ENCODE measurements around the gene TMEM266. TPM values are rescaled to one million over a fixed set of nuclear protein-coding genes. Genes with fewer than 3 reads are reported as not detected.
"Not testable (repeated sequence)": the region's sequence is repeated elsewhere in the genome, so short reads cannot be mapped to it uniquely, and the experiment has no call there.

The TMEM266 gene, protein sequence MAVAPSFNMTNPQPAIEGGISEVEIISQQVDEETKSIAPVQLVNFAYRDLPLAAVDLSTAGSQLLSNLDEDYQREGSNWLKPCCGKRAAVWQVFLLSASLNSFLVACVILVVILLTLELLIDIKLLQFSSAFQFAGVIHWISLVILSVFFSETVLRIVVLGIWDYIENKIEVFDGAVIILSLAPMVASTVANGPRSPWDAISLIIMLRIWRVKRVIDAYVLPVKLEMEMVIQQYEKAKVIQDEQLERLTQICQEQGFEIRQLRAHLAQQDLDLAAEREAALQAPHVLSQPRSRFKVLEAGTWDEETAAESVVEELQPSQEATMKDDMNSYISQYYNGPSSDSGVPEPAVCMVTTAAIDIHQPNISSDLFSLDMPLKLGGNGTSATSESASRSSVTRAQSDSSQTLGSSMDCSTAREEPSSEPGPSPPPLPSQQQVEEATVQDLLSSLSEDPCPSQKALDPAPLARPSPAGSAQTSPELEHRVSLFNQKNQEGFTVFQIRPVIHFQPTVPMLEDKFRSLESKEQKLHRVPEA
- total RNA-seq, result not detected

DNA sequence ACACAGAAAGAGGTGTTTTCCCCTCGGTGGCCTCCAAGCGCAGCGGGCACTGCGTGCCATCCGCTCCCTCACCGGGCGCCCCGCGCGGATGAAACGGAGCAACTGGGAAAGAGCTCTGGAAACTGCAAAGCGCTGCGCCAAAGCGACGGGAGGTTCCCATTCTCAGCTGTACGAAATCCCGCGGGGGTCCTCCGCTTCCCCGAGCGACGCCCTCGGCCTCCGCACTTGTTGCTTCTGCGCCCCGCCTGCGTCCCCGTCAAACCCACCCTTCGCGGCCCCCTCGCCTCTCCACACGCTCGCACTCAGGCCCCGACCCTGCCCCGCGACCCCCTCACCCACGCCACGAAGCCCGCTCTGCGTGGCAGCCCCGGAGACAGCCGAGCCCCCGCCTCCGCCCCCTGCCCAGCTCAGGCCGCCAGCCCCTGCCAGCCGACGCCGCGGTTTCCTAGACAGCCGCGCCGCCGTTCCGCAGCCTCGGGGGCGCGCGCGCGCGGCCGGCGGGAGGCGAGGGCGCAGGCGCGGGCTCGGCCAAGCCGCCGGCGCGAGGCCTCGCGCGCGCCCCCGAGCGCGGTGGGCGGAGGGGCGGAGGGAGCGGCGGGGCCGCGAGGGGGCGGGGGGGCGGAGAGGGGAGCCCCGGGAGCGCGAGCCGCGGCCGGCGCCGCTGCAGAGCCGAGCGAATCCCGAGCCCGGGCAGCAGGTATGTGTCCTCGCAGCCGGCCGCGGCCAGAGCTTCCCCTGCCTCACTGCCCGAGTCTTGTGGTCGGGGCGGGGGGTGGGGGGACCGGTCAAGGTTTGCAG, at the start of gene TMEM266:
Gene TMEM266 (plus strand): TSS at position 666 of the 798 bp plus-strand sequence. CDS start 74,279 bp downstream, outside the sequence.
- Histone ChIP-seq H3K27me3 (ENCODE audit: insufficient read depth, low read length) (peaks cover 53% of the 10 kb centered on the region), H3K4me1 (ENCODE audit: insufficient read depth, low read length) (peaks cover 31% of the 10 kb centered on the region), H3K9me3 (ENCODE audit: low read depth, low read length) (no peaks in the 10 kb centered on the region), H3K4me3 (ENCODE audit: low read length) (peak within 1 kb of the TSS; percentile 37)

DNA sequence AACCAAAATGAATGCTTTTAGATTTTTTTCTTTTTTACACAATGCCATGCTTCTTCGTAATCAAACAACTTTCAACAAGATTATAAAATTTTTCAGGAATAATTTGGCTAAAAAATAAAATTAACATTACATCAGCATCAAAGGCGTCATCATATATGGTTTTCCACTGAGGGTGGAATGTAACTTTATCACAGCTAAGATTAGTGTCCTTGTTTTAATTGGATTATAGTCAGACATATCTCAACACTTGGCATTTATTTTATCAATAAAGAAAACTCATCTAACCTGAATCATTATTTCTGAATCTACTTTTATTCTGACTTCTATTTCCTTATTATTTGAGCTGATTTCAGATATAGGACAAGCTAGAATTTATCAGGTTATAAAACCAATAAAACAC, 49.2 kb upstream of the TMEM266 start:
- H3K9me3 ChIP-seq (ENCODE audit: low read depth, low read length), result no peaks in the 10 kb centered on the region
- H3K4me1 ChIP-seq (ENCODE audit: insufficient read depth, low read length), result peaks cover 17% of the 10 kb centered on the region
- H3K27me3 ChIP-seq (ENCODE audit: insufficient read depth, low read length), result peaks cover 6% of the 10 kb centered on the region
- H3K4me3 ChIP-seq (ENCODE audit: low read length), result no peak overlapping the region

DNA sequence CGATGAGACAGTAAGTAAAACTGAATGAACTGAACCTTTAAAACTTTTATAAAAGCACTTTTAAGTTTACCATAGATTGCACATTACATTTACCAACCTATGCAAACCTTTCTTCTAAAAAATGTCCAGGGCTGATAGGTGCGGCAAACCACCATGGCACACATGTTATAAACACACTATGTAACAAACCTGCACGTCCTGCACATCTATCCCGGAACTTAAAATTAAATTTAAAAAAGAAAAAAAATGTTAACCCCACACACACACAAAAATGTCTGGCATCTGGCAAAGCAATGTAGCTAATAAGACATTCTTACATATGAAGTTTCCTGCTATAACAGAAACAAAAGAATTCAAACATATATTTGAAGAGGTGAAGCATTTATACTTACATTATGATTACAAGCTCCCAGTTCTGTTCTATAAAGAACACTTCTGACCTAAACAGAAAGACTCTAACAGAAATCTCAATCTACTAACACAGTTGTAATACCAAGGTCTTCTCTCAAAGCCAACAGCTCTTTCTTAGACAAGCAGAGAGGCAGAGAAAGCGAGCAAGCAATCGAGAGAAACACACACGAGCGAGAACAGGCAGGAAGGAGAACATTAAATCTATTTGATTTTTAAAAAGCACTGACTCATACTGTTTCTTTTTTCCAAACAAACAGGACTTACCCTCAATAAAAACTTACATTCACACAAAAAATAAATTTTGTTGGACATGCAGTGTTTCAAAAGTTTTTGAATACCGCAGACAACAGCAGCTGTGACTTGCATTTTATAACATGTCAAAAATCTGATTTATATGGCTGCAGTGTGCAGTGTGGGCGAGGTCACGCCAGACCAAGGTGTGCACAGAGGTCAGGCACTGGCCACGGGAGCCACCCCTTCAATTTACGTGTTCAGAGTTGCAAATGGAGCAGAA, 47.9 kb upstream of the TMEM266 start, which contains the start of gene NRG4:
Gene NRG4 (minus strand): TSS at position 798 of the 925 bp plus-strand sequence. CDS start 1,194 bp downstream, outside the sequence.
- peak within 1 kb of the TSS; percentile 17 for H3K4me3 ChIP-seq (ENCODE audit: low read length)
- peaks cover 5% of the 10 kb centered on the region for H3K4me1 ChIP-seq (ENCODE audit: insufficient read depth, low read length)
- H3K27me3 ChIP-seq (ENCODE audit: insufficient read depth, low read length), result peaks cover 6% of the 10 kb centered on the region
- H3K9me3 ChIP-seq (ENCODE audit: low read depth, low read length), result no peaks in the 10 kb centered on the region

DNA sequence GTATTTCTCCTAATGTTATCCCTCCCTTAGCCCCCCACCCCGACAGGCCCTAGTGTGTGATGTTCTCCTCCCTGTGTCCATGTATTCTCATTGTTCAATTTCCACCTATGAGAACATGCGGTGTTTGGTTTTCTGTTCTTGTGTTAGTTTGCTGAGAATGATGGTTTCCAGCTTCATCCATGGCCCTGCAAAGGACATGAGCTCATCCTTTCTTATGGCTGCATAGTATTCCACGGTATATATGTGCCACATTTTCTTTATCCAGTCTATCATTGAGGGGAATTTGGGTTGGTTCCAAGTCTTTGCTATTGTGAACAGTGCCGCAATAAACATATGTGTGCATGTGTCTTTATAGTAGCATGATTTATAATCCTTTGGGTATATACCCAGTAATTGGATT, 46.3 kb upstream of the TMEM266 start:
- not testable (repeated sequence) for H3K27me3 ChIP-seq (ENCODE audit: insufficient read depth, low read length); H3K4me3 ChIP-seq (ENCODE audit: low read length); H3K9me3 ChIP-seq (ENCODE audit: low read depth, low read length); H3K4me1 ChIP-seq (ENCODE audit: insufficient read depth, low read length)

DNA sequence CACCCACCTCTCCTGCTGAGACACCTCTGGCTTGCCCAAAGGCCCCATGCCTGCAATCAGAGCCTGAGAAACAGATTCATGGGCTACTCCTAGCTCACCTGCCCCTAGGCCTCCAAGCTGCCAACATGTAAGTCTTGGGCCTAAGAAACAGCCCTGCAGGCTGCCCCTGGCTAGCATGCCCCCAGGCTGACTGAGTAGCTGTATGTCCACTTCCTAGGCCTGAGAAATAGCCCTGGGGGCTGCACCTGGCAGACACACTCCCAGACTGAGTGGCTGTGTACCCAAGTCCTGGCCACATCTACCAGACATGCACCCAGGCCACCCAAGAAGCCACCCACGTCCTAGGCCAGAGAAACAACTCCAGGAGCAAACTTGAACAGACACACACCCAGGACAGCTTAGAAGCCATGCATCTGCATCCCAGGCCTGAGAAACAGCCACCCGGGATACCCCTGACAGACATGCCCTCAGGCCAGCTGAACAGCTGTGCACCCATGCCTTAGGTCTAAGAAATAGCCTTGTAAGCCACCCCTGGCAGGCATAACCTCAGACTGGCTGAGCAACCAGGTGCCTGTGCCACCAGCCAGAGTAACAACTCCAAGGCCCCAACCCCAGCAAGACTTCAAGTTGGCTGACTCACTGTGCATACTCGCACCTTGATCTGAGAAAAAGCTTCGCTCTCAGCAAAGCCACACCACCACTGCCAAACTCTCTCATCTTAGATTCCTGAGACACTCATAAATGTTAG, 35.6 kb upstream of the TMEM266 start:
- no peaks in the 10 kb centered on the region for H3K27me3 ChIP-seq (ENCODE audit: insufficient read depth, low read length)
- peaks cover 13% of the 10 kb centered on the region for H3K9me3 ChIP-seq (ENCODE audit: low read depth, low read length)
- no peak overlapping the region for H3K4me3 ChIP-seq (ENCODE audit: low read length)
- no peaks in the 10 kb centered on the region for H3K4me1 ChIP-seq (ENCODE audit: insufficient read depth, low read length)

DNA sequence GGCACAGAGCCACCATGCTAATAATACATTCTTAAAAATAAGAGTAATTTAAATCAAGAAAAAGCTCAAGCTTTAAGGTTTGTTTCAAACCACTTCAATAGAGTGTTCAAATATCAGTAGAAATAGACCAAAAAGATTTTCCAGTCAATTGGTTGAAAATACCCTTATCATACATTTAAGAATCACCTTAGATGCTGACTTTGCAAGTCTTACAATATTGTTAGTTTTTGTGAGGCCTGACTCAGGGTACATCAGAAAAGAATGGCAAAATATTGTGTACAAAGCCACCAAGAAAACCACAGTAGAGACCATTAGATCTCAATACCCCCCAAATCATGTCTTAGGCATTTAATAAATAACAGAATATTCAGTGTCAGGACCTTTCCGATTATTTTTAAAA, 27.7 kb upstream of the TMEM266 start:
- Histone ChIP-seq H3K9me3 (ENCODE audit: low read depth, low read length) (no peaks in the 10 kb centered on the region), H3K4me1 (ENCODE audit: insufficient read depth, low read length) (no peaks in the 10 kb centered on the region), H3K4me3 (ENCODE audit: low read length) (no peak overlapping the region)

DNA sequence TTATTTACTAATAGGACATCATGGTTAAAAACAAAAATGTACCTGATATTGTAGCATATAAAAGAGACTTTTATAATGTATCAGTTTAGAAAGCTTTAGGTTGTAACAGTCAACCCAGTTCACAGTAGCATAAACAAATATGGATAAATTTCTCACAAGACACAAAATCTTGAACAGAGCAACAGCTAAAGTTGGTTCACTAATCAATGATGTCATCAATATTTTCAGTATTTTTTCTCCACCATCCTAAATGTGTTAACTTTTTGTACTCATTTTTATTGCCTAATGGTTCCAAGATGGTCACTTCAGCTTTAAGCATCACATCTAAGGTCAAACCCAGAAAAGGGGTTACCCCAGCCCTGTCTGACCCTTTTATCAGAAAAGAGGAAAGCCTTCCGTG, 26.3 kb upstream of the TMEM266 start:
- Histone ChIP-seq H3K27me3 (ENCODE audit: insufficient read depth, low read length) (no peaks in the 10 kb centered on the region), H3K4me3 (ENCODE audit: low read length) (no peak overlapping the region), H3K4me1 (ENCODE audit: insufficient read depth, low read length) (no peaks in the 10 kb centered on the region), H3K9me3 (ENCODE audit: low read depth, low read length) (no peaks in the 10 kb centered on the region)

More for the DNA sequence above, 27.7 kb upstream of the TMEM266 start:
- H3K27me3 ChIP-seq (ENCODE audit: insufficient read depth, low read length), result no peaks in the 10 kb centered on the region

DNA sequence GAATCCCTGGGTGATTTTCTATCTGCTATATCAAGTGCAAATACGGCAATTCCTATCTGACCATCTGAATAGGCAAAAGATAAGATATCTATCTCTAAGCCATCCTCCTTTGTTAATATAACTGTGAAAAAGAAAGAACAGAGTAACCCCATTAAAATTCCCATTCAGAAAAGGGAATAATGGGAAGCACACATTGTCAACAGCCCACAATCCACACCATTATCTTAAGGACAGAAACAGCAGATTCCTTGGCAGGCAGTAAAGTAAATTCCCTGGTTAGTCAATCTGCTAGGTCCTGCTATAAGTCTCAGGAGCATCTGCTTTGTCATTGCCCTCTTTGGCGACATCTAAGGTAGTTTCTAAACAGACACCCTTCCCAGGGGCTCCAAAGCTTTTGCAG, 25.7 kb upstream of the TMEM266 start:
- Histone ChIP-seq H3K9me3 (ENCODE audit: low read depth, low read length) (no peaks in the 10 kb centered on the region), H3K4me1 (ENCODE audit: insufficient read depth, low read length) (no peaks in the 10 kb centered on the region), H3K27me3 (ENCODE audit: insufficient read depth, low read length) (no peaks in the 10 kb centered on the region), H3K4me3 (ENCODE audit: low read length) (no peak overlapping the region)

DNA sequence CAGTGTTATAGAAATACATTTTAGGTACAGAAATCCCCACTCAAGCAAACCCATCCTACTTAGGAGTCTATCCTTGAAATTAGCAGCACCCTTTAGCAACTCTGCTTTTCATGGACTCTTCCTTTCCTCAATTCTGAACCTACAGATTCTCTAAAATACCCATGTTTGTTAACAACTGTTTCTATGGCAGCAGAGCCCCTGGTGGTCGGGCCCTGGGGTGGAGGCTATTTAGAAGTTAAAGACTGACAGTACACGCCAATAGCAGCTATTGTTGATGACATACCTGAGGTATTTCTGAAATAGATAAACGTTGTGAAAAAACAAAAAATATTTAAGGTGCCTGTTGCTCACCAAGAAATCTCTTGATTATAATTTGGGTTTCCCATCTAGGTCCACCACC, 24.2 kb upstream of the TMEM266 start:
- Histone ChIP-seq H3K4me1 (ENCODE audit: insufficient read depth, low read length) (no peaks in the 10 kb centered on the region), H3K4me3 (ENCODE audit: low read length) (no peak overlapping the region), H3K27me3 (ENCODE audit: insufficient read depth, low read length) (peaks cover 2% of the 10 kb centered on the region), H3K9me3 (ENCODE audit: low read depth, low read length) (no peaks in the 10 kb centered on the region)

DNA sequence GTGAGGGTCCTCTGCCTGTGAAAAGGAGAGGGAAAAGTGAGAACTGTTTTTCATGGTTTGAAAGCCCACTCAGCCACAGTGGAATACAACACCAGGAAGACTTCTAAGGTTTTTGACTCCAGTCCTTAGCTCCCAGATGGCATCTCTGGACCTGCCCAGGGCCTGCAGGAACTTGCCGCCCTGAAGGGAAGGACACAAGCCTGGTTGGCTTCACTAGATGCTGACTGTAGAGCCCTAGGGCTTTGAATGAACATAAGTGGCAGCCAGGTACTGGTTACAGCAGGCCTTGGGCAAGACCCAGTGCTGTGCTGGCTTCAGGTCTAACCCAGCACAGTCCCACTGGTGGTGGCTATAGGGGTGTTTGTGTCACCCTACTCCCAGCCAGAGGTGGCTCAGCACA, 21.3 kb upstream of the TMEM266 start:
- Histone ChIP-seq H3K9me3 (ENCODE audit: low read depth, low read length) (peaks cover 22% of the 10 kb centered on the region), H3K4me1 (ENCODE audit: insufficient read depth, low read length) (no peaks in the 10 kb centered on the region), H3K27me3 (ENCODE audit: insufficient read depth, low read length) (peaks cover 6% of the 10 kb centered on the region), H3K4me3 (ENCODE audit: low read length) (no peak overlapping the region)

DNA sequence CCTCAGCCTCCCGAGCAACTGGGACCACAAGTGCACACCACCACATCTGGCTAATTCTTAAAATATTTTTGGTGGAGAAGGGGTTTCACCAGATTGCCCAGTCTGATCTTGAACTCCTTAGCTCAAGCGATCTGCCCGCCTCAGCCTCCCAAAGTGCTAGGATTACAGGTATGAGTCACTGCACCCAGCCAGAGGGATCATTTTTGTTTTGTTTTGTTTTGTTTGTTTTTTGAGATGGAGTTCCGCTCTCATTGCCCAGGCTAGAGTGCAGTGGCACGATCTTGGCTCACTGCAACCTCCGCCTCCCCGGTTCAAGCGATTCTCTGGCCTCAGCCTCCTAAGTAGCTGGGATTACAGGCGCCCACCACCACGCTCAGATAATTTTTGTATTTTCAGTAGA, 5.6 kb upstream of the TMEM266 start:
- H3K9me3 ChIP-seq (ENCODE audit: low read depth, low read length); H3K4me3 ChIP-seq (ENCODE audit: low read length): not testable (repeated sequence)
- peaks cover 20% of the 10 kb centered on the region for H3K27me3 ChIP-seq (ENCODE audit: insufficient read depth, low read length)
- peaks cover 22% of the 10 kb centered on the region for H3K4me1 ChIP-seq (ENCODE audit: insufficient read depth, low read length)

DNA sequence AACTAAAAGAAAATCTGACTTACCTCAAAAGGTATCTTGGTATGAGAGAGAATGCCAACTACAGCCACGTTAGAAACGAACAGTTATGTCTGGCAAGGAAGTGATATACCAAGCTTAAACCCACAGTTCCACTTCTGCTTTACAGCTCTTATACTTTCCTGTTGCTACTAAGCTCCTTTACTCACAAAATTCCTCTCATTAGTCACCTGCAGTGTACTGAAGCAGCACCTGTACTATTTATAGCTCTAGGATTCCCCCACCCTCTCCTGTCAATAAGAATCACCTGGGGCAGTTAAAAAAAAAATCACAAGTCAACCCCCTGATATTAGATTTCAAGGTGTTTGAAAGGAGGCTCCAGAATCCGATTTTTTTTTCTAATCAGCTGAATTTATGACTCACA, 2.9 kb upstream of the TMEM266 start:
- Histone ChIP-seq H3K4me1 (ENCODE audit: insufficient read depth, low read length) (peaks cover 31% of the 10 kb centered on the region), H3K27me3 (ENCODE audit: insufficient read depth, low read length) (peaks cover 40% of the 10 kb centered on the region), H3K4me3 (ENCODE audit: low read length) (peak overlapping the region; percentile 1), H3K9me3 (ENCODE audit: low read depth, low read length) (no peaks in the 10 kb centered on the region)

DNA sequence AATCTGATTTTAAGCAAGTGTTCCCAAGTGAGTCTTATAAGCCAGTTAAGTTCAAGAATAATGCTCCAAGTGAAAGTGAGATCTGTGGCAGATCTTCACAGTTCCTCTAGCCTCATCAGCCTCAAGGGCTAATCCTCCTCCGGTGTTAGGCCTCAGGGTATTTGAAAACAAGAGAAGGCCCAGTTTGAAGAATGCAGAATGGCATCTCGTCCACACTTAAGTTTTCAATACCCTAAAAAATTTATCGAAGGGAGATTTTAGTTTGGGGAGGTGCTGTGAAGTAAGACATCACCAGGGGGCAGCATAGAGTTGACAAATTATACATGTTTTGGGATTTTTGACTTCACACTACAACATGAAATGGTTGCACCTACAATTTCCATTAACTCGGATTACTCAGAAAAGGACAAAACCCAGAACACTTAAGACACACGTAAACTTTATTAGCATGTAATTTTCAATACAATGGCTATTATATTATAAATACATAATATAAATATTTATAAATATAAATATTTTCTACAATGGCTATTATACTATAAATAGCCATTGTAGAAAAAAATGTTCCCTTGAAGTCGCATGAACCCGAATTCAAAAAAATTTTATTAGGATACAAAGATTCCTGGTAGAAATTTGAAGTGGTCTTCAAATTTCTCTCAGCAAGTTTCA, 2.3 kb upstream of the TMEM266 start:
- H3K9me3 ChIP-seq (ENCODE audit: low read depth, low read length), result no peaks in the 10 kb centered on the region
- H3K4me1 ChIP-seq (ENCODE audit: insufficient read depth, low read length), result peaks cover 31% of the 10 kb centered on the region
- peaks cover 44% of the 10 kb centered on the region for H3K27me3 ChIP-seq (ENCODE audit: insufficient read depth, low read length)
- peak overlapping the region; percentile 1 for H3K4me3 ChIP-seq (ENCODE audit: low read length)

Data from mononuclear cell (primary cell).